Naive thymus-derived CD4-positive, alpha-beta T cell (primary cell): ENCODE data around the gene EGFR. TPM values are rescaled to one million over a fixed set of nuclear protein-coding genes. Genes with fewer than 3 reads are reported as not detected.

Experiments used
- ATAC-seq: fragments of 150-1000 bp; cut with Tn5 transposase; 2 replicates; pipeline ENCODE4 v1.10.0; 2021; ENCODE audit warnings: mild to moderate bottlenecking, moderate library complexity
- CTCF ChIA-PET: fragments of 350-600 bp; sonication (Branson Sonifier 250); formaldehyde crosslinking; loops from one replicate; lab custom pipeline; 2021; ENCODE audit warnings: antibody characterized with exemption; lab: Charles Lee
- POLR2A ChIA-PET: fragments of 350-600 bp; sonication (Branson Sonifier 250); formaldehyde crosslinking; loops from one replicate; lab custom pipeline; 2021; ENCODE audit warnings: antibody characterized with exemption, inconsistent platforms; lab: Charles Lee
- DNase-seq, 9 donors: peaks; one replicate each; pipeline versions ENCODE4 v3.0.0 to v3.0.0-alpha.2; 2020 to 2022; ENCODE audit warnings: mixed read lengths in 1 of 9
- H3K27ac ChIP-seq: one replicate; pipeline ENCODE4 v1.7.0; 2013; ENCODE audit warnings: mild to moderate bottlenecking, low read depth, low read length, moderate library complexity
- H3K27me3 ChIP-seq, 2 donors: one replicate each; pipeline ENCODE4 v1.7.0; 2013; ENCODE audit warnings: low read length in 2 of 2, mild to moderate bottlenecking in 2 of 2, moderate library complexity in 2 of 2; ENCODE audit not compliant: control insufficient read depth in 2 of 2, insufficient read depth in 2 of 2
- H3K36me3 ChIP-seq, 3 experiments: 1 replicate in 2 of 3; 2 replicates in 1 of 3; pipeline ENCODE4 v1.7.0; 2013; ENCODE audit warnings: low read length in 3 of 3, mild to moderate bottlenecking in 3 of 3, moderate library complexity in 1 of 3; ENCODE audit not compliant: insufficient read depth in 3 of 3, control insufficient read depth in 2 of 3
- H3K4me1 ChIP-seq, 2 donors: one replicate each; pipeline ENCODE4 v1.7.0; 2013; ENCODE audit warnings: low read length in 2 of 2, mild to moderate bottlenecking in 2 of 2, moderate library complexity in 1 of 2; ENCODE audit not compliant: control insufficient read depth in 2 of 2, insufficient read depth in 2 of 2
- H3K4me3 ChIP-seq: 2 replicates; pipeline ENCODE4 v1.7.0; 2013; ENCODE audit warnings: mild to moderate bottlenecking, low read length
- H3K9me3 ChIP-seq, 3 experiments: 1 replicate in 2 of 3; 2 replicates in 1 of 3; pipeline ENCODE4 v1.7.0; 2013; ENCODE audit warnings: low read length in 3 of 3; ENCODE audit not compliant: control insufficient read depth in 2 of 3
- H3K27ac Mint-ChIP-seq, 9 donors: one replicate each; pipeline ENCODE4 v1.8.0; 2020 to 2022; ENCODE audit warnings: mixed read lengths in 9 of 9, mild to moderate bottlenecking in 8 of 9, moderate library complexity in 5 of 9, inconsistent platforms in 2 of 9
- H3K27me3 Mint-ChIP-seq, 5 donors: one replicate each; pipeline ENCODE4 v1.8.0; 2021 to 2022; ENCODE audit warnings: mixed read lengths in 5 of 5, mild to moderate bottlenecking in 1 of 5
- H3K36me3 Mint-ChIP-seq, 5 donors: one replicate each; pipeline ENCODE4 v1.8.0; 2020 to 2022; ENCODE audit warnings: mixed read lengths in 5 of 5, mild to moderate bottlenecking in 3 of 5, inconsistent platforms in 1 of 5
- H3K4me1 Mint-ChIP-seq, 7 donors: one replicate each; pipeline ENCODE4 v1.8.0; 2020 to 2022; ENCODE audit warnings: mixed read lengths in 7 of 7, mild to moderate bottlenecking in 3 of 7, inconsistent platforms in 1 of 7
- H3K4me3 Mint-ChIP-seq, 10 donors: one replicate each; pipeline ENCODE4 v1.8.0; 2020 to 2022; ENCODE audit warnings: mild to moderate bottlenecking in 10 of 10, mixed read lengths in 10 of 10, moderate library complexity in 6 of 10, inconsistent platforms in 2 of 10
- H3K9me3 Mint-ChIP-seq, 11 donors: one replicate each; pipeline ENCODE4 v1.8.0; 2020 to 2022; ENCODE audit warnings: mixed read lengths in 11 of 11, mild to moderate bottlenecking in 4 of 11, inconsistent platforms in 1 of 11, moderate library complexity in 1 of 11
- intact Hi-C, 2 donors: fragments of 100-400 bp; cut with micrococcal nuclease; formaldehyde crosslinking; loops; one replicate each; pipeline ENCODE4 v1.15.1; 2023
- polyA plus RNA-seq, 2 donors: library from polyadenylated mRNA; unstranded; fragments of 300-500 nt; fragmentation: Illumina TruSeq; gene quantifications; one replicate each; pipeline ENCODE4 v1.2.3, GENCODE V29; 2021
- total RNA-seq, 6 experiments: library from RNA in 5 of 6; stranded (reverse) in 5 of 6; gene quantifications; 1 replicate in 5 of 6; 2 replicates in 1 of 6; pipeline ENCODE4 v1.2.3 and lab custom pipeline; 2021 to 2026

Gene EGFR
- total and polyA plus RNA-seq, 7 experiments from 2014 or later, result 0.16 TPM; not detected in 6

DNA sequence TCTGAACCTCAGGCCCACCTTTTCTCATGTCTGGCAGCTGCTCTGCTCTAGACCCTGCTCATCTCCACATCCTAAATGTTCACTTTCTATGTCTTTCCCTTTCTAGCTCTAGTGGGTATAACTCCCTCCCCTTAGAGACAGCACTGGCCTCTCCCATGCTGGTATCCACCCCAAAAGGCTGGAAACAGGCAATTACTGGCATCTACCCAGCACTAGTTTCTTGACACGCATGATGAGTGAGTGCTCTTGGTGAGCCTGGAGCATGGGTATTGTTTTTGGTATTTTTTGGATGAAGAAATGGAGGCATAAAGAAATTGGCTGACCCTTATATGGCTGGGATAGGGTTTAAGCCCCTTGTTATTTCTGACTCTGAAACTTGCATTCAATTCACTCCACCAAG is 156.0 kb downstream of the EGFR start:
- H3K9me3 ChIP-seq, result no peaks in the 10 kb centered on the region
- H3K4me3 Mint-ChIP-seq, result no peak overlapping the region
- intact Hi-C loops, result no loop called here
- ATAC-seq (no peak), DNase-seq (no peak)
- ChIA-PET POLR2A (no interaction called here), CTCF (no interaction called here)
- no peak overlapping the region for H3K4me3 ChIP-seq
- H3K4me1 Mint-ChIP-seq, result peaks cover 0 to 2% (median 0%) of the 10 kb centered on the region in 7 donors
- no peaks in the 10 kb centered on the region for H3K36me3 ChIP-seq
- H3K27me3 Mint-ChIP-seq, result peaks cover 0 to 27% (median 6%) of the 10 kb centered on the region in 5 donors
- H3K9me3 Mint-ChIP-seq, result peaks cover 0 to 7% (median 0%) of the 10 kb centered on the region in 11 donors
- no peaks in the 10 kb centered on the region for H3K4me1 ChIP-seq
- H3K27me3 ChIP-seq, result no peaks in the 10 kb centered on the region
- no peak overlapping the region for H3K27ac ChIP-seq
- no peak overlapping the region for H3K27ac Mint-ChIP-seq
- no peaks in the 10 kb centered on the region for H3K36me3 Mint-ChIP-seq

DNA sequence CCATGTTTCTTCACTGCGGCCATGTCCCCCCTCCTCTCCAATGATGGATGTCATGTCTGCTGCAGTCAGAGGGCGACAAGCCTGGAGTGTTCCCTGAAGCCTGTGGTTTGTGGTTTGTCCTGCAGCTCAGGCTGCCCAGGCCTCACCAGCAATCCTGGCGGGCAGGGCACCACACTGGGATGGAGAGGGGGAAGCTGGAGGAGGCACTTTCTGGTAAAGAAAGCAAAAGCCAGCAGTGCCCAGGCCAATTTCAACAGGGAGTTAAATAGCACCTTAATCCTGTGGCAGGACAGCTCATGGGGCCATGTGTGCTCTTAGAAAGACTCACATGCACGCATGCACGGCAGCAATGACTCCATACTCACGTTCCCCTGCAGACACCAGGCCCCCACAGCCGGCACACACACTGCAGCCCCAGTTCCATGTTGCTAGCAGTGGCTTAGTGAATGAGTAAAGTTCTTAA is 158.3 kb downstream of the EGFR start:
- Histone ChIP-seq H3K4me3 (no peak overlapping the region), H3K4me1 (no peaks in the 10 kb centered on the region), H3K36me3 (no peaks in the 10 kb centered on the region), H3K9me3 (no peaks in the 10 kb centered on the region), H3K27me3 (no peaks in the 10 kb centered on the region), H3K27ac (no peak overlapping the region)
- H3K27me3 Mint-ChIP-seq, result peaks cover 0 to 11% (median 8%) of the 10 kb centered on the region in 5 donors
- ATAC-seq, result no peak
- ChIA-PET POLR2A (no interaction called here), CTCF (no interaction called here)
- H3K4me3 Mint-ChIP-seq, result no peak overlapping the region
- peaks cover 0 to under 1% (median 0%) of the 10 kb centered on the region in 7 donors for H3K4me1 Mint-ChIP-seq
- intact Hi-C loops, result no loop called here
- peaks cover 0 to 4% (median 0%) of the 10 kb centered on the region in 11 donors for H3K9me3 Mint-ChIP-seq
- no peak overlapping the region for H3K27ac Mint-ChIP-seq
- H3K36me3 Mint-ChIP-seq, result no peaks in the 10 kb centered on the region
- no peak for DNase-seq

DNA sequence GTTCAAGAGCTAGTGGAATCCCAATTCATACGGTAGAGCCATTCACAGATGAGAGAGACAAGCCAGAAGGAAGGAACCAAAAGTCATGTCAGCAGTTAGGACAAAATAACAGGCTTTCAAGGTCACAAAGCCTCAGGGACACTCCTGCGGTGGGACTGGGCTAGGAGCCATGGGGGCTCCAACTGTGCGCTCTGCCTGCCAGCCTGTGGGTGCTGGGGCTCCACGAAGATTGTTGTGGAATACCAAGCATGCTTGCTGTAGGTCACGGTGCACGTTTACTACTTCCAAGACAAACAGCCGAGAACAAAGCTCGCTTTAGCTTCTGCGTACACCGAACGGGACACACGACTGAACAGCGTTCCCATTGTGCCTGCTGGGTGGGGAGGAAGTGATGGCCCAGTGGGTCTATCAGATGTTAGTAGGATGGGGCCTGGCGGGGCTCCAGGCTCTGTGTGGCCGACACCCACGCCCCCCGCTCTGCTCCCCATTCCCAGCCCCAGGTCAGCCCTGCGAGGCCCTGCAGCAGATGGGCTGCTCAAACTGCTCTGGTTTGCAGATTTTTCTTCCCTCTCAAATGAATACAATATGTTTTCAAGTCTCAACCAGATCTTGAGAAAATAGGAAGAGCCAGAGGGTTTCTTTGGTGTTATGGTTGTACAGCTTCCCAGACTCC is 158.9 kb downstream of the EGFR start:
- intact Hi-C loops, result no loop called here
- Histone ChIP-seq H3K4me3 (no peak overlapping the region), H3K36me3 (no peaks in the 10 kb centered on the region), H3K27ac (no peak overlapping the region), H3K9me3 (no peaks in the 10 kb centered on the region), H3K4me1 (no peaks in the 10 kb centered on the region), H3K27me3 (no peaks in the 10 kb centered on the region)
- peaks cover 0 to 11% (median 4%) of the 10 kb centered on the region in 5 donors for H3K27me3 Mint-ChIP-seq
- H3K27ac Mint-ChIP-seq, result no peak overlapping the region
- POLR2A ChIA-PET, result no interaction called here
- CTCF ChIA-PET, result no interaction called here
- no peak for DNase-seq
- H3K4me3 Mint-ChIP-seq, result no peak overlapping the region
- H3K4me1 Mint-ChIP-seq, result no peaks in the 10 kb centered on the region
- H3K9me3 Mint-ChIP-seq, result peaks cover 0 to 1% (median 0%) of the 10 kb centered on the region in 11 donors
- no peaks in the 10 kb centered on the region for H3K36me3 Mint-ChIP-seq
- no peak for ATAC-seq

DNA sequence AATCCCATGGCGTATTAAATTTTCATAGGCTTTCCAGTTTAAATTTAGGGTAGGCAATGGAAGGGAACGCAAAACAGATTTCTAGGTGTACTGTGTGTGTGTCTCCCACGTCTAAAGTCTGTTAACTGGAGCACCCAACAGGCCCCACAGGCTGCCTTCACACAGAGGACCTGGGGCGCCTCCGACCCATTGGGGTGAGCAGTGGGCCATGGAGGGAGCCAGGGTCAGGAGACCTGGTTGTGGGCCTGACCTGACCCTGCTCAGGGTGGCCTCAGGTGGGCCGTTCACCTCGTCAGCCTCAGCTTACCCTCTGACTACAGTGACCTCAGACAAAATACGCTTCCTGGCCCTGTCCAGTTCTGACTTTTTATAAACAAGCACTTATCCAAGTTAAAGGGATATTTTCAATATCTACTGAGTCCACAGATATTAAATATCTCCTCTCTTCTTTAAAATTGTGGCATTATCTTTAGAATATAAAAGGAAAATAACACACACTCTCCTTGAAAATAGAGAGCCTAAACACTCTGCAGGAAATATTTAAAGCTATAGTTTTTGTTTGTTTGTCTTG is 159.6 kb downstream of the EGFR start:
- H3K4me1 ChIP-seq, result no peaks in the 10 kb centered on the region
- H3K9me3 Mint-ChIP-seq, result peaks cover 0 to under 1% (median 0%) of the 10 kb centered on the region in 11 donors
- H3K27ac ChIP-seq, result no peak overlapping the region
- H3K27me3 Mint-ChIP-seq, result peaks cover 0 to 11% (median 4%) of the 10 kb centered on the region in 5 donors
- no peaks in the 10 kb centered on the region for H3K36me3 Mint-ChIP-seq
- ChIA-PET CTCF (no interaction called here), POLR2A (no interaction called here)
- intact Hi-C loops, result no loop called here
- no peaks in the 10 kb centered on the region for H3K36me3 ChIP-seq
- no peaks in the 10 kb centered on the region for H3K9me3 ChIP-seq
- no peak overlapping the region for H3K4me3 ChIP-seq
- DNase-seq (no peak), ATAC-seq (no peak)
- H3K27ac Mint-ChIP-seq, result no peak overlapping the region
- H3K4me1 Mint-ChIP-seq, result no peaks in the 10 kb centered on the region
- no peaks in the 10 kb centered on the region for H3K27me3 ChIP-seq
- H3K4me3 Mint-ChIP-seq, result no peak overlapping the region

DNA sequence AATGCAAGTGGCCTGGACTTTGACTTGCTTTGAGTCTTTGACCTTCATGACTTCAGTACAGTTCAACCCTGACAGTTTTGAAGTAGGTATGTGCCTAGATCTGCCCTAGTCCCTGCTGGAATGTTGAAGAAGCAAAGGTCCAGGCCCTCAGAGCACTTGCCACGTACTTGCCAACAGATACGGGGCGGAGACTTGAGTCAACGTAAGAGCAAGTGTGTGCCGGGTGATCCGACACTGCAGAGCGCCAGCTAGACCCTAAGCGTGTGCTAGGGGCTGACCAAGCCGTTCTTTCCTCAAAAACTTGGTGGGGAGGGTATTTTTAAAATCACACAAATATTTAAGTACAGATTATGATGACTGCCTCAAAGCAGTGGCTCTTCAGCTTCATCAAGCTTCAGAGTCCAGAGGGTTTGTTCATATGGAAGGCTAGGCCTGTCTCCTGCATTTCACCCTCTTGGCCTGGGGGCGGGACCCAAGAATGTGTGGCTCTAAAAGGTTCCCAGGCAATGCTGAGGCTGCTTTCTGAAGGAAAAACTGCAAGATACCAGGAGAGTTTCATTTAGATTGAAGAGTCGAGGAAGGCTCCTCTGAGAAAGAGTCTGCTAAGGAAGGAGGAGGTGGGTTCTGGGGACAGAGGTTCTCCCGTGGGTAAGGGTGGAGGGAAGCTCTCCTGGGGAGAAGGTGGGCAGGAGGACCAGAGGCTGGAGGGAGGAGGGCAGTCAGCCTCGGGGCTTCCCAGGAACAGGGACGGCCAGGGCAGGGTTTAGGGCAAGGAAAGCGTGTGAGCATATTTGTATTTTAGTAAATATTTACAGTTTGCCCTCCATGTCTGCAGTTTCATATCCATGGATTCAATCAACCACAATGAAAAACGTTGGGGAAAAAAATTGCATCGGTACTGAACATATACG is 160.3 kb downstream of the EGFR start:
- intact Hi-C loops, result no loop called here
- H3K4me1 Mint-ChIP-seq, result no peaks in the 10 kb centered on the region
- H3K9me3 Mint-ChIP-seq, result no peaks in the 10 kb centered on the region
- DNase-seq (no peak), ATAC-seq (no peak)
- H3K4me3 ChIP-seq, result no peak overlapping the region
- H3K36me3 Mint-ChIP-seq, result no peaks in the 10 kb centered on the region
- POLR2A ChIA-PET, result no interaction called here
- H3K4me1 ChIP-seq, result no peaks in the 10 kb centered on the region
- no peaks in the 10 kb centered on the region for H3K9me3 ChIP-seq
- no peaks in the 10 kb centered on the region for H3K27me3 ChIP-seq
- peaks cover 0 to 11% (median 5%) of the 10 kb centered on the region in 5 donors for H3K27me3 Mint-ChIP-seq
- H3K36me3 ChIP-seq, result no peaks in the 10 kb centered on the region
- no peak overlapping the region for H3K27ac ChIP-seq
- CTCF ChIA-PET, result no interaction called here
- H3K4me3 Mint-ChIP-seq, result no peak overlapping the region
- H3K27ac Mint-ChIP-seq, result no peak overlapping the region

DNA sequence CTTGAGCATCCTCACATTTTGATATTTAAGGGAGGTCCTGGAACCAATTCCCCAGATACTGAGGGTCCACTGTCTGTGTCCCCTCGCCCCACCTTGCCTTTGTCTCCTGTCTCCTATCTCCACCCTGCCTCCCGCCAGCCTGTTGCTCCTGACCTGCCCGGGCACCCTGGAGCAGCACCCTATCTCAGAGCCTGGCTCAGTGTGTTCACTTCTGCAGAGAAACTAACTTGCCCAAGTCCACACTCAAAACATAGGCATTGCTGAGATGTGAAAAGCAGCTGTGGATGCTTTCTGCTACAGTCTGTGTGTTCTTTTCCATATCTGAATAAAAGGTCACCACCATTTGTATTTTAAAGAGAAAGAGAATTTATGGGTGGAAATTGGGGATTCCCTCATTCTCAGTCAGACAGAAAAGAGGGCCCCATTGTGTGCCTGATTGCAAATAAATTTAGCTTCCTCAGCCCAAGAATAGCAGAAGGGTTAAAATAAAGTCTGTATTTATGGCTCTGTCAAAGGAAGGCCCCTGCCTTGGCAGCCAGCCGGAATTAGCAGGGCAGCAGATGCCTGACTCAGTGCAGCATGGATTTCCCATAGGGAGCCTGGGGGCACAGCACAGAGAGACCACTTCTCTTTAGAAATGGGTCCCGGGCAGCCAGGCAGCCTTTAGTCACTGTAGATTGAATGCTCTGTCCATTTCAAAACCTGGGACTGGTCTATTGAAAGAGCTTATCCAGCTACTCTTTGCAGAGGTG is 161.3 kb downstream of the EGFR start:
- Histone ChIP-seq H3K27ac (no peak overlapping the region), H3K27me3 (no peaks in the 10 kb centered on the region), H3K36me3 (no peaks in the 10 kb centered on the region), H3K4me1 (no peaks in the 10 kb centered on the region), H3K4me3 (no peak overlapping the region), H3K9me3 (no peaks in the 10 kb centered on the region)
- ChIA-PET POLR2A (no interaction called here), CTCF (no interaction called here)
- ATAC-seq (no peak), DNase-seq (no peak)
- intact Hi-C loops, result no loop called here
- Mint-ChIP-seq H3K9me3 (no peaks in the 10 kb centered on the region), H3K4me1 (no peaks in the 10 kb centered on the region), H3K36me3 (no peaks in the 10 kb centered on the region), H3K4me3 (no peak overlapping the region), H3K27ac (no peak overlapping the region), H3K27me3 (peaks cover 0 to 11% (median 6%) of the 10 kb centered on the region in 5 donors)
